Measurements from ENCODE around the gene SLC35F6. TPM values are rescaled to one million over a fixed set of nuclear protein-coding genes. Genes with fewer than 3 reads are reported as not detected.

Gene SLC35F6
- 10 to 100 TPM in 1 of 3 donors, 1 to 10 TPM in 2; 6.6 to 13.7 (median 7.3) TPM for polyA plus RNA-seq

- peak within 1 kb of the TSS; percentile 83 to 95 (median 93) for H3K4me3 Mint-ChIP-seq
- peaks cover 0 to 2% (median 0%) of the 10 kb centered on the region in 3 donors for H3K27me3 Mint-ChIP-seq (ENCODE audit: low read depth in 3 of 3)
- H3K36me3 Mint-ChIP-seq: no peaks in the 10 kb centered on the region
- DNase-seq: peak; percentile 84 to 86 (median 85)
- peak within 1 kb of the TSS; percentile 87 to 97 (median 94) for H3K27ac Mint-ChIP-seq
- H3K4me1 Mint-ChIP-seq: peaks cover 38 to 53% of the 10 kb centered on the region in 2 donors
- H3K9me3 Mint-ChIP-seq: no peaks in the 10 kb centered on the region
These were observed at the start of gene SLC35F6 for GRCh38 chr2:26764078-26764887. SLC35F6 (plus strand) TSS chr2:26764284; CDS start chr2:26764350, 66 bp downstream.

GRCh38 chr2:26715528-26716270, 48.4 kb upstream of the SLC35F6 start:
- no peaks in the 10 kb centered on the region for H3K9me3 Mint-ChIP-seq
- peaks cover 0 to 7% (median 0%) of the 10 kb centered on the region in 3 donors for H3K27me3 Mint-ChIP-seq (ENCODE audit: low read depth in 3 of 3)
- H3K4me3 Mint-ChIP-seq: no peak overlapping the region

DNA sequence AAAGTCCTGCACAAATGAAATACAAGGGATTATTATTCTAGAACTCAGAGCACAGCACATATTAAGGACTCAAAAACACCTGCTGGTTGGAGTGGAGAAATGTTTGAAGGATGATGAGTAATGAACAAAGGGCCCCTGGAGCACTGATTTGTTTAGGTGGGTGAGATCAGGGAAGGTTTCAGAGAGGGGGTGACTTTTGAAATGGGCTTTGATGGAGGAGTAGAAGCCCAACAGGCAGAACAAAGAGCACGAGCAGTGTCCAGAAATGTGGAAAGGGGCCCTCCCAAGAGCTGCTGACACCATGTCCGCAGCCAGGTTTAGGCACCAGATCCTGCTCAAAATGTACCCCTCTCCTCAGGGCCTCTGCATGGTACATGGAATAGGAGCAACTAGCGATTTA, 47.7 kb upstream of the SLC35F6 start:
- Mint-ChIP-seq H3K27ac (no peak overlapping the region), H3K4me1 (no peaks in the 10 kb centered on the region), H3K4me3 (no peak overlapping the region), H3K36me3 (no peaks in the 10 kb centered on the region), H3K27me3 (ENCODE audit: low read depth in 3 of 3) (peaks cover 0 to 4% (median 0%) of the 10 kb centered on the region in 3 donors), H3K9me3 (no peaks in the 10 kb centered on the region)
- DNase-seq: no peak

More at GRCh38 chr2:26715528-26716270, 48.4 kb upstream of the SLC35F6 start:
- Mint-ChIP-seq H3K4me1 (no peaks in the 10 kb centered on the region), H3K36me3 (no peaks in the 10 kb centered on the region), H3K27ac (no peak overlapping the region)
- DNase-seq: no peak

DNA sequence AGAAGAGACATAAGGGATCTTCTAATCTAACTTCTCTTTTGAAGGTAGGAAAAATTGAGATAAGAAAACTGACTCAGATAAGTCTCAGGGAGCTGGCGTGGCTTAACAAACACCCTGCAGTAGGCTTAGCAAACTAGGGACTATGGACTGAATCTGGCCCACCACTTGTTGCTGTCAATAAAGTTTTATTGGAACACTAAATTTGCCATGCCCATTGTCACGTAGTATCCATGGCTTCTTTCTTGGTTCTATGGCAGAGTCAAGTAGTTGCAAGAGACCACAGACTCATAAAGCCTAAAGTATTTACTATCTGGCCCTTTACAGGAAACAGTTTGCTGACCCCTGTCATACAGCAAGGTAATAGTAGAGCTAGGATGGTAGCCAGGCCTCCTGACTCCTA, 47.3 kb upstream of the SLC35F6 start:
- H3K27me3 Mint-ChIP-seq (ENCODE audit: low read depth in 3 of 3): peaks cover 0 to 4% (median 0%) of the 10 kb centered on the region in 3 donors
- no peak for DNase-seq
- H3K4me3 Mint-ChIP-seq: no peak overlapping the region
- H3K9me3 Mint-ChIP-seq: no peaks in the 10 kb centered on the region
- no peaks in the 10 kb centered on the region for H3K4me1 Mint-ChIP-seq
- no peaks in the 10 kb centered on the region for H3K36me3 Mint-ChIP-seq
- no peak overlapping the region for H3K27ac Mint-ChIP-seq

- Mint-ChIP-seq H3K27ac (no peak overlapping the region), H3K9me3 (no peaks in the 10 kb centered on the region), H3K27me3 (ENCODE audit: low read depth in 3 of 3) (peaks cover 0 to 2% (median 0%) of the 10 kb centered on the region in 3 donors), H3K4me3 (no peak overlapping the region), H3K36me3 (no peaks in the 10 kb centered on the region), H3K4me1 (no peaks in the 10 kb centered on the region)
- DNase-seq: no peak
These were observed 46.7 kb upstream of the SLC35F6 start for GRCh38 chr2:26717362-26717761.

DNA sequence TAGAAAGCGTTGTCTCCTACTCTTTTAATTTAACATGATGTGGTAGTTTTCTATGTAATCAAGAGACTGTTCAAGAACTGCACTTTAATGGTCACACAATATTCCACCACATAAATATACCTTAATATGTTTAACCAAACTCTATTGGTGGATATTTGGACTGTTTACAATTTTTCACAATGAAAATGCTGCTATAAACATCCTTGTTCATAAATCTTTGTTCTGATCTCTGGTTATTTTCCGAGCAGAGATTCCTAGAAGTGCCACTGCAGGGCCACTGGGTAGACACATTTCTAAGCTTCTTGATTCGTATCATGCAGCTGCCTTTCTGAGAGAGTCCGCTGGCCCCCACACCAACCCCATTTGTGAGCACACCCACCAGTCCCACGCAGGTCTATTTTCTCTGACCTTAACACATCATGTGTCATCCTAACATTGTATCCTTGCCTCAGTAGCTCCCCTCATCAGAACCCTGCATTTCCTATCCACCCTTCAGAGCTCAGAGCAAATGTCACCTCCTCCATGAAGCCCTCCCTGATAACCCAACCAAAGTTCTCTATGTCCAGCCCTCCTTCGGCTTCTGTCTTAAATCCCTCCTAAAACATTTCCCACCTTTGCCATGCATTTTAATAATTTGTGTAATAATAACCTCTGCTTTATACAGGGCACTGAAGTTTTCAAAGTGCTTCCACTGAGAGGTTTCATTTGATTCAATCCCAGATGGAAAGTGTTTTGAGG, 45.0 kb upstream of the SLC35F6 start:
- peaks cover 0 to under 1% (median 0%) of the 10 kb centered on the region in 3 donors for H3K27me3 Mint-ChIP-seq (ENCODE audit: low read depth in 3 of 3)
- no peak for DNase-seq
- no peaks in the 10 kb centered on the region for H3K9me3 Mint-ChIP-seq
- H3K4me3 Mint-ChIP-seq: no peak overlapping the region
- H3K27ac Mint-ChIP-seq: no peak overlapping the region
- no peaks in the 10 kb centered on the region for H3K4me1 Mint-ChIP-seq
- H3K36me3 Mint-ChIP-seq: no peaks in the 10 kb centered on the region

GRCh38 chr2:26720322-26721114, 43.6 kb upstream of the SLC35F6 start:
- Mint-ChIP-seq H3K27me3 (ENCODE audit: low read depth in 3 of 3) (peaks cover 0 to 5% (median 4%) of the 10 kb centered on the region in 3 donors), H3K4me3 (no peak overlapping the region), H3K4me1 (no peaks in the 10 kb centered on the region), H3K9me3 (no peaks in the 10 kb centered on the region), H3K27ac (no peak overlapping the region), H3K36me3 (no peaks in the 10 kb centered on the region)
- no peak for DNase-seq

DNA sequence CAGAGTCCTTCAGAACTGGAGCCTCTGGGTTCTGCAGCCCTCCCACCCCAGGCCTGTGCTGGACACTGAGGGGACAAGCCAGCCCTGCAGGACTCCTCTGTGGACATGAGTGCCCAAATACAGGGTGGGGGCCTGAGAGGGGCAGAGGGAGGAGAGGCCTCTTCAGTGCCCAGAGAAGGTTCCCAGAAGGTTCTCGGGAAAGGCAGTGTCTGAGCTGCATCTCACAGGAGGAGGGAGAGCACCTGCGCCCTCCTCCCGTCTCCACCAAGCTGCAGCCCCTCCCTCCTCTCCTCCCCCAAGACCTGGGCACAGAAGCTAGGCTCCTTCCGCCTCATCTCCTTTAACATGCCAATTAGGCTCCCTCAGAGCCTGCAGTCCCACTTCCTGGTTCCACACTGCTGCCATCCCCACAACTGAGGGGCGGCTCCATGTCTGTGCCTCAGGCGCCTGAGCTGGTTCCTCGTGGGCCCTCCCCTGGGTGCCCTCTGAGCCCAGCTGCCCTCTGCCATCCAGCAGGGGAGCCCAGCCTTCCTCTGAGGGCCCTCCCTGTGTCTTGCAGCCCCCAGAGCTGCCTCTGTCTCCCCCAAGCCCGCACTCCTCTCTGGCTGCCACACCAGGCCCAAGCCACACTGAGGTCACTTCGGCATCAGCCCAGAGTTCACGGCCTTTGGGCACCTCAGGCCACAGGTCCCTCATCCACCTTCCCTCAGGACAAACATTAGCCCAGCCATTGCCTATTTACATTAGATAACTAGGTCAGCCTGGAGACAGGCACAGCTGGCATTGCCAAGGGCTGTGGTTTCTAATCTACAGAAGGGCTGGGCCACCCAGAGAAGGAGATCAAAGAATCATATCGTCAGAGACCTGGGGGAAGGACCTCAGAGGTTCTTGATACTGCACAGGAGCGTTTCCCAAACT, 42.7 kb upstream of the SLC35F6 start:
- Mint-ChIP-seq H3K4me3 (no peak overlapping the region), H3K27ac (no peak overlapping the region), H3K27me3 (ENCODE audit: low read depth in 3 of 3) (peaks cover 0 to 5% (median 4%) of the 10 kb centered on the region in 3 donors), H3K36me3 (no peaks in the 10 kb centered on the region), H3K9me3 (no peaks in the 10 kb centered on the region), H3K4me1 (no peaks in the 10 kb centered on the region)
- no peak for DNase-seq

- Mint-ChIP-seq H3K27me3 (ENCODE audit: low read depth in 3 of 3) (peaks cover 0 to 6% (median 5%) of the 10 kb centered on the region in 3 donors), H3K36me3 (no peaks in the 10 kb centered on the region), H3K9me3 (no peaks in the 10 kb centered on the region), H3K27ac (no peak overlapping the region), H3K4me1 (no peaks in the 10 kb centered on the region), H3K4me3 (no peak overlapping the region)
- DNase-seq: no peak
These were observed 41.8 kb upstream of the SLC35F6 start for GRCh38 chr2:26722328-26722727.

DNA sequence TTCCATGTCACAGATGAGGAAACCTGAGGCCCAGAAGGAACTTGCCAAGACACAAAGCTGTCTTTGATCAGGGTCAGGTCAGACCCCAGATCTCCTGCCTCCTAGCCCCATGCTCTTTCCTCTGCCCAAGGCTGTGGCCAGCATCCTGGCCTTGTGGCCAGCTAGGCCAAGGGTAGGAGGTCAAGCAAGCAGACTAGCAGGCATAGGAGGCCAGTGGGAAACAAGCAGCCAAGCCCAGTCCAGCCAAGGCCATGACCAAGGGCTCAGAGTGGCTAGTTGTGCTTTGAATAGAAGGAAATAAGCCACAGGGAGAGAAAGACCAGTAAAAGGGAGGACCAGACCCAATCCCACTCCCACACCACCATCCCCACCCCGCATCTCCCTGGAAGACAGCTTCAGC, 41.2 kb upstream of the SLC35F6 start:
- Mint-ChIP-seq H3K4me3 (no peak overlapping the region), H3K27me3 (ENCODE audit: low read depth in 3 of 3) (peaks cover 0 to 6% (median 5%) of the 10 kb centered on the region in 3 donors), H3K36me3 (no peaks in the 10 kb centered on the region), H3K9me3 (no peaks in the 10 kb centered on the region), H3K27ac (no peak overlapping the region), H3K4me1 (no peaks in the 10 kb centered on the region)
- no peak for DNase-seq

DNA sequence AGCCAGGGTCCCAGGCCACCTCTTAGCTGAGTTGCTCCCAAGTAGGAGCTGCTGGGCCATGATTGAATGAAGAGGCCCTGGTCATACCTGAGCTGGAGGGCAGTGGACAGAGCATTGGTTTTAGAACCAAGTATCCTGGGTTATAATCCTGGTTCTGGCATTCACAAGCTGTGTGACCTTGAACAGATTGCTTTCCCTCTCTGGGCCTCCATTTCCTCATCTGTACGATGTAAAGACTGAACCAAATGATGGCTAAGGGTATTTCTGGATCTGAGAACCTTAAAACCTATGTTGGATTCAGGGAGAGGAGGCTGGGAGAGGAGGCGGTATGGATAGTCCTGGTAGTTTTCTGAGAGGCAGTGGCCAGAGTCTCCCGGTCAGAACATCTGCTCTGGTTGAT, 40.6 kb upstream of the SLC35F6 start:
- no peak for DNase-seq
- no peak overlapping the region for H3K4me3 Mint-ChIP-seq
- H3K4me1 Mint-ChIP-seq: no peaks in the 10 kb centered on the region
- peaks cover 0 to 6% (median 5%) of the 10 kb centered on the region in 3 donors for H3K27me3 Mint-ChIP-seq (ENCODE audit: low read depth in 3 of 3)
- no peaks in the 10 kb centered on the region for H3K9me3 Mint-ChIP-seq
- H3K36me3 Mint-ChIP-seq: no peaks in the 10 kb centered on the region
- H3K27ac Mint-ChIP-seq: no peak overlapping the region

DNA sequence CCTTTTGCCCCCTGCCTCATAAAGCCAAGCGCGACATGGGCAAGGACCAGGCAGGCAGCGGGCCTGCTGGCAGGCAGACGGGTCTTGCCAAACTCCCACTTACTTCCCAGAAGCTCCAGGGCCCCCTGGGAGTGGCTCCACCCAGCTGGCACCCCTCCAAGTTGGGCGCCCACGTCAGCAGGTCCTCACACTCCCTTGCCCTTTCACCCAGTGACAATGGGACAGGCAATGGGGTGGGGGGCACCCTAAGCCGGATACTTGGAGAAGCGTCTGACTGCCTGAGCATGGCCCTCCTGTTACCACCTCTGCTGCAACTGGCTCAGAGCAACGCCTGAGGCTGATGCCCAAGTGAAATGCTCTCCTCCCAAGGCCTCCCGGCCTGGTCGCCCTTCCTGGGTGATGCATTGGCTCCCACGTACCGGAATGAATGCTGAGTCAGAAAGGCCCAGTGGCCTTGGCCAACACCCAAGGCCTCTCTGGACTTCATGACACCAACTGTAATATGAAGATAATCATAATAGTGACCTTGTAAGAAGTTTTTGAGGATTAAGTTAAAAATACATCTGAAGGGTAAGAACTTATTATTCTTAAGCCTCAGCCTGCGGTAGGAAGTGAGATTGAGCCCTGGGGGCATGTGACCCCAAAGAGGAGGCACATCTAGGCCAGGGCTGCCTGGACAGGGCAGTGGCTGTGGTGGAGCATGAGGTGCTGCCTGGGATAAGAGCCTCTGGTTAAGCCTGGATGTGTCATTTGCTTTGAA, 39.9 kb upstream of the SLC35F6 start:
- H3K4me3 Mint-ChIP-seq: no peak overlapping the region
- no peak overlapping the region for H3K27ac Mint-ChIP-seq
- peaks cover 0 to 6% (median 5%) of the 10 kb centered on the region in 3 donors for H3K27me3 Mint-ChIP-seq (ENCODE audit: low read depth in 3 of 3)
- no peak for DNase-seq
- H3K9me3 Mint-ChIP-seq: no peaks in the 10 kb centered on the region
- H3K36me3 Mint-ChIP-seq: no peaks in the 10 kb centered on the region
- H3K4me1 Mint-ChIP-seq: no peaks in the 10 kb centered on the region

Data from immature natural killer cell (primary cell).